GM19463 (cell line): ENCODE data around the gene CARMIL1.

Source experiments
- ATAC-seq: cut with Tn5 transposase; IDR thresholded peaks from one replicate; pipeline ENCODE4 v1.9.1; 2021; ENCODE audit warnings: mild to moderate bottlenecking, moderate library complexity; ENCODE audit not compliant: unreplicated experiment

The CARMIL1 gene

GRCh38 chr6:25599516-25600085 is 320.4 kb downstream of the CARMIL1 start:
- ATAC-seq: no peak

DNA sequence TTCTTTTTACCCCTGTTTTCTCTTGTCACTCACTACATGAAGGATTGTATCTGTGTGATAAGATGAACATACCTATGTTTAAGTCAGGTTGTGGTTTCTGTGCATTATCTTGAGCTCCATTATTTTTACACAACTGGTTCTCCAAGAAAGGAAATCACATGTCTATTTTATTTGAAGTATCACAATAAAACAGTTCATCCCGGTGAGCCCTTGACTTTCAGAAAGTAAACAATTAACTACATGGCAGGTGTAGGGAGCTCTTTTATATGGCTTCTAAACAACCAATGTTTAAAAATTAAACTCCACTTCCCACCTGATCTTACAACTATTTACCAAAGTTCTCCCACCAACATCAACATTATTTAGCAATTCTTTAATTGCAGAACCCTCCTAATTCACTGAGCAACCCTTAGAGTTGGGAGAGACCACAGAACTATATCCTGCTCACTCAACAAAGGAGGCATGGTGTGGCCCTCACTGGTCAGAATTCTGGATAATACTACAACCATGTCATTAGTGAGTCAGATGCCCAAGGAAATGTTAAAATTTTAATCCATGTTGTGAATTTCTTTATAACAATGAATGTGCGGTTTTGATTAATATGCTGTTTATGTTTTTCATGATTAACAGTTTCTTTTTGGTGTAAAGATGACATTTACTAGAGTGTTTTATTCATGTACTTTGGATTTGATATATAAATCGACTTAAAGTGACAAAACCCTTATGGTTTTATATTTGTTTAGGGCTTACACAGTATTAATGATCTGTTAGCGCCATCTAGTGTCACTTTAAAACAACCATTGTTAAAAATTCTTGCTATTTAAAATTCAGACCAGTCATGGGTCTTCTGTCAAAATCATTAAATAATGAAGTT is 322.9 kb downstream of the CARMIL1 start:
- ATAC-seq: no peak

DNA sequence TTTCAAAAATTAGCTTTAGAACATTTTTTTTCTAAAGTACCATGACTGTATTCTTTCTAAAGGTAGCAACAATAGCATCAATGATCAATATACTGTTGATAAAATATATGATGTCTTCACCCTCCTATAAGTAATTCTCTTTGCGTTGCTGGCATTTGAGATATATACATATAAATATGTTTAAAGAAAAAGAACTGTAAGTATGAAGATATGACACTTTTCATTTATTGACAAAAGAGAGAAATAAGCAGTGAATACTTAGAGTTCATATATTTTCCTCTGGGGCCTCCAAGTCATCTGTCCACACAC is 323.5 kb downstream of the CARMIL1 start:
- no peak for ATAC-seq

DNA sequence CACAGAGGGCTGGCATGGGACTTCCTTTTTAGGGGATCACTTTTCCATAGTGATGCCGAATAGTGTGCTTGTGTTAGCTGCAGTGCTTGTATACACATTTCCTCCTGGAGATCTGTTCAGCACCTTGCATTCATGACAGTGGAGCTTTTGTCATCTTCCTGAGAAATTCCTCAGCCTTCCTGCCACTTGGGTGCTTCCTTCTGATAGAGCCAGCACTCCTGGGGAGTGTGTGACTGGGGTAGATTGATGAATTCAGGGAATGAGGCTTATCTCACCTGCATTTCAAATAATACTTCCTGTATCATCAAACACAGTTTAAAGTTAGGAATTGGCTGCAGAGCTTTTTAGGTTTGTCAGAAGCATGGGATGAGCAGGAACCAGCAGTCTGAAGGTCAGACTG is 324.1 kb downstream of the CARMIL1 start:
- no peak for ATAC-seq

GRCh38 chr6:25606151-25606550 is 327.0 kb downstream of the CARMIL1 start:
- ATAC-seq: no peak

- ATAC-seq: no peak
Measured at GRCh38 chr6:25608558-25609174, 329.5 kb downstream of the CARMIL1 start.

GRCh38 chr6:25612666-25613065 is 333.5 kb downstream of the CARMIL1 start:
- no peak for ATAC-seq

GRCh38 chr6:25613415-25613814 is 334.2 kb downstream of the CARMIL1 start:
- no peak for ATAC-seq

- no peak for ATAC-seq
Measured at GRCh38 chr6:25614052-25614451, 334.9 kb downstream of the CARMIL1 start.

- ATAC-seq: no peak
Measured at GRCh38 chr6:25615471-25615870, 336.3 kb downstream of the CARMIL1 start.

- ATAC-seq: no peak
Measured at GRCh38 chr6:25617997-25618396, 338.8 kb downstream of the CARMIL1 start.

DNA sequence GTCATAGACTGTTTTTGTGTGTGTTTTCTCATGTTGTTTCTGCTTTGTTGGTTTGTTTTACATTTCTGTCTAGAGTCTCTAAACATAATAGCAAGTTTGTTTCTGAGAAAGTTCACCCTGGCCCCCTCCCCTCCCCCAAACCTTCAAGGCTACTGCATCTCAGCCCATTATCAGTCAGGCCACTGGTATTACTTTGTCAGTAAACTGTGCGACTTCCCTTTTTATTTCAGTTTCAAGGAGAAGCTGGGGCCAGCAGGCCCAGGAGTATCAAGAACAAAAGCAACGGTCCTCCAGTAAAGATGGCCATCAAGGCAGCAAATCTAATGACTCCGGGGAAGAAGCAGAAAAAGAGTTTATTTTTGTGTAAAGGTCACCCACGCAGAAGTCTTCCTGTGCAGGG is 340.0 kb downstream of the CARMIL1 start:
- ATAC-seq: no peak

DNA sequence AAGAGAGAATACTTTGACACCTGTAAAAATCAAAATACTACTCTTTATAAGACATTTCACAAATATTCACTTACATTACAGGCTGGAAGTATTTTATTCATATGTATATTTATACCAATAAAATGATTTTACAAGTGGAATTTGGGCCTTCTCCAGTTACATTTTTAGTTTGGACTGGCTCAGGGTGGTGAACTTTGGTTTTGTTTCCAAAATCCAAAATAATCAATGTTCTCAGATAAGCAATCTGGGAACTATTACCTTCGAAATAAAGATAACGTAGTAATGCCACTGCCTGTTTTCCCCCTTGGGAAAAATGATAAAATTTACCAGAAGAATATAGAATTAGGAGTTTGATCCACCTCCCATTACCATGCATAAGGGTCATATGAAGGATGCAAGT is 341.2 kb downstream of the CARMIL1 start:
- ATAC-seq: no peak

DNA sequence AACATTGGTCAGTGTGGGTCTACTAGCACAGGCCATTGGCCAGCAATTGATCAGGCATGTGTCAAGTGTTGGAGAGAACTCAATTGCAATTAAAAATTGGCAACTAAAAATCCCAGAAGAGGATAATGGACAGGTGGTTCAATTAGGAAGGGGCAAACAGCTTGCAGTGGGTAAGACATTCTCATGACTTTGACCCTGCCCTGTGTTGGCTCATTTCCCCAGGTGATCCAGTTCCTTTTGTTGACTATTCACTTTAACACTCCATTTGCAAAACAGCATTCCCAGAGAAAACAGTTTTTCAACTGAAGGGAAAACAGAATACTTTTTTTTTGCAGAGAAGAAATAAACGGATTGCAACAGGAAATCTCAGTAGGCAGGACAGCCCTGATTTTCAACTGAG is 343.9 kb downstream of the CARMIL1 start:
- ATAC-seq: no peak

- ATAC-seq: no peak
Measured at GRCh38 chr6:25623879-25624278, 344.7 kb downstream of the CARMIL1 start.

DNA sequence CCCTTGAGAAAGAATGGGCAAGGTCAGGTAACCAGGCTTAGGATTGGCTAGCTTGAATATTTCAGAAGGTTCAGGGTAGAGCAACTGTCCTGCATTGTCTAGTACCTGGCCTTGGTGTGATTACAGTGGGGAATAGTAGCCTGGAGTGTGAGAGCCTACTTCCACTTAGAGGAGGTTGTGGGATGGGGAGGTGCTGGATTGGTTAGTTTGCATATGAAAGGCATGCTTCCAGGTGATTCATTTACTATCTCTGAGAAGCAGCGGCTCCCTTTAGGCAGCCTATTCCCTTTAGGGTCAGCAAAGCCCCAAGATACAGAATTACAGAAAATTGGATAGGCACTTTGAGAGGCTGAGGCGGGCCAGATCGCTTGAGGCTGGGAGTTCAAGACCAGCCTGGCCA is 347.8 kb downstream of the CARMIL1 start:
- ATAC-seq: no peak

DNA sequence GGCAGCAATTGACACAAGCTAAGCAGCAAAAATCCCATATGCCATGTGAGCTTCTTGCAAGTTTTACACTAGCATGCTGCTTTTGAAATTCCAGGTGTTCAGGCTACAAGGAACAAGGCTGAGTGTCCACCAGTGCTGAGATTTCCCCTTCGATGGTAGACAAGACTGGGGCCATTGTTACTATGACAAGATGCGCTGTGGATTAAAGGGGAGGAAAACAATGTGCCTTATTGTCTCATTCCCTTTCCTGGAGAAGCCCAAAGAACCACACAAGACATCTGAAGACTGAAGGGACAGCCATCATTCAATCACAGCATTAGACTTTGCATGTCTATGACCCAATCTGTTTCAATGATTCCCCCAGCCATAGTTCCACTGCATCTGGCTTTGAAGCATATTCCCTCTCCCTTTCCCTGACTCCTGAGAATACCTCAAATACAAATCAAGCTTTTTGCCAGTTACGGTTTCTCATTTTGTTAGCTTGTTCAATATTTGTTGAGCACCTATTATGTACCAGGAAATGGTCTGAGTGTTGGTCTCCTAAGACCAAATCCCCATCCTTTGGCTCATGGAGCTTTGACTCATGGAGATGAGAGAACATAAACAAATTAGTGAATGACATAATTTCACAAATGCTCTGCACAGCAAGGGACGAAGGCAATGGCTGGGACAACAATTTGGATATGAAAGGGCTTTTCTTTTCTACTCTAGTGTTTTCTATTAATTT is 349.5 kb downstream of the CARMIL1 start:
- ATAC-seq: no peak

GRCh38 chr6:25629198-25629576 is 350.0 kb downstream of the CARMIL1 start:
- ATAC-seq: no peak

GRCh38 chr6:25630508-25631278 is 351.5 kb downstream of the CARMIL1 start:
- no peak for ATAC-seq

GRCh38 chr6:25635886-25636317 is 356.7 kb downstream of the CARMIL1 start:
- ATAC-seq: no peak

GRCh38 chr6:25637211-25637610 is 358.0 kb downstream of the CARMIL1 start:
- no peak for ATAC-seq
